Panc1 (cell line): ENCODE measurements around the gene SRGAP2C.
"Not testable (repeated sequence)": the region's sequence is repeated elsewhere in the genome, so short reads cannot be mapped to it uniquely, and the experiment has no call there.

Experiments
- POLR2AphosphoS5 ChIP-seq: IDR thresholded peaks from 2 replicates; pipeline ENCODE4 v1.6.1; 2012; ENCODE audit warnings: mild to moderate bottlenecking, low read depth, low read length, moderate library complexity
- TCF7L2 ChIP-seq: IDR thresholded peaks from 2 replicates; pipeline ENCODE4 v1.6.1; 2011; ENCODE audit warnings: mild to moderate bottlenecking, low read depth, low read length, inconsistent platforms
- TF ChIP-seq, protein P1 (sequence below): fragments of 450-650 bp; IDR thresholded peaks from 2 replicates; pipeline ENCODE4 v1.5.1; 2017; ENCODE audit warnings: mild to moderate bottlenecking
- TF ChIP-seq, protein P2 (sequence below), 2 experiments: IDR thresholded peaks; 2 replicates each; pipeline ENCODE4 v1.6.1; 2011 to 2012; ENCODE audit warnings: low read depth in 2 of 2, control low read depth in 1 of 2, low read length in 1 of 2, mild to moderate bottlenecking in 1 of 2, moderate library complexity in 1 of 2; ENCODE audit not compliant: insufficient read depth in 1 of 2

DNA sequence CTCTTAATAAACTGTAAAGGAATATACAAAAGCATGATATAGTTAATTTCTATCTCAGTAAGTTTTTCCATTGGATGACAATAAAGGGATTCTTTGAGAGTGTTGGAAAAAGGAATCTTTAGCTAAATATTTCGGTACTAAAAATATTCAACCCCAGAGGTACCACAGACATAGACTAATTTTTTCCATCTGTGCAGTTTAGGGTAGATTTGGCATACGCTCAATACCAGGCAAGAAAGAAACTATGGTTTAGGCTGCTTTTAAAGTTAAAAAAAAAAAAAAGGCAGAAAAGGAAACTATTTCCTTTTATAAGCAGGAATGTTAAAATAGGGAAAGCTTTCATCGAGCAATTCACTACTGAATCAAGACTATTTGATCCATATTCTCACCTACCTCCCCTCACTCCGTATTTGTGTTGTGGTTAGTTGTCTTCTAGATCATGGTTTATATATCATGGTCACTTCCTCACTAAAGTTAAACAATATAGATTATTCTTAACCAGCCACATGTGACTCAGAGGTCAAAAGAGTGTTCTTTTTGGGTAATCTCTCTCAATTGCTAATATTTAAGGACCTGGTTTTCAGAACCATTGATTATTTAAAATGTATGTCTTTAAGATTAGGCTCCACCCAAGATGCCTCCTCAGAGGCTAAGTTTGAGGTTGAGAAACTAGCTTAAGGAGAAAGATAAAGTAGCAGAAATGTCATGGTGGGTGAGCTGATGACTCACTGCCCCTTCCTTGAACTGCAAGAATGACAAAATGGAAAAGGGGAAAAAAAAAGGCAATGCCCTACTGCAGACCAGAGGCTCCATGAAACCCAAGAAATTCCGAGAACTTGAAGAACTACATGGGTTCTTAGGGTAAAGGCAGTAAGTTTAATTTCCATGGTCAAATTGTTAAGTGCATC is 20.7 kb upstream of the SRGAP2C start:
- TF ChIP-seq, protein P1, sequence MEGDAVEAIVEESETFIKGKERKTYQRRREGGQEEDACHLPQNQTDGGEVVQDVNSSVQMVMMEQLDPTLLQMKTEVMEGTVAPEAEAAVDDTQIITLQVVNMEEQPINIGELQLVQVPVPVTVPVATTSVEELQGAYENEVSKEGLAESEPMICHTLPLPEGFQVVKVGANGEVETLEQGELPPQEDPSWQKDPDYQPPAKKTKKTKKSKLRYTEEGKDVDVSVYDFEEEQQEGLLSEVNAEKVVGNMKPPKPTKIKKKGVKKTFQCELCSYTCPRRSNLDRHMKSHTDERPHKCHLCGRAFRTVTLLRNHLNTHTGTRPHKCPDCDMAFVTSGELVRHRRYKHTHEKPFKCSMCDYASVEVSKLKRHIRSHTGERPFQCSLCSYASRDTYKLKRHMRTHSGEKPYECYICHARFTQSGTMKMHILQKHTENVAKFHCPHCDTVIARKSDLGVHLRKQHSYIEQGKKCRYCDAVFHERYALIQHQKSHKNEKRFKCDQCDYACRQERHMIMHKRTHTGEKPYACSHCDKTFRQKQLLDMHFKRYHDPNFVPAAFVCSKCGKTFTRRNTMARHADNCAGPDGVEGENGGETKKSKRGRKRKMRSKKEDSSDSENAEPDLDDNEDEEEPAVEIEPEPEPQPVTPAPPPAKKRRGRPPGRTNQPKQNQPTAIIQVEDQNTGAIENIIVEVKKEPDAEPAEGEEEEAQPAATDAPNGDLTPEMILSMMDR = not testable (repeated sequence)
- TF ChIP-seq POLR2AphosphoS5, TCF7L2: not testable (repeated sequence)
- TF ChIP-seq, protein P2, sequence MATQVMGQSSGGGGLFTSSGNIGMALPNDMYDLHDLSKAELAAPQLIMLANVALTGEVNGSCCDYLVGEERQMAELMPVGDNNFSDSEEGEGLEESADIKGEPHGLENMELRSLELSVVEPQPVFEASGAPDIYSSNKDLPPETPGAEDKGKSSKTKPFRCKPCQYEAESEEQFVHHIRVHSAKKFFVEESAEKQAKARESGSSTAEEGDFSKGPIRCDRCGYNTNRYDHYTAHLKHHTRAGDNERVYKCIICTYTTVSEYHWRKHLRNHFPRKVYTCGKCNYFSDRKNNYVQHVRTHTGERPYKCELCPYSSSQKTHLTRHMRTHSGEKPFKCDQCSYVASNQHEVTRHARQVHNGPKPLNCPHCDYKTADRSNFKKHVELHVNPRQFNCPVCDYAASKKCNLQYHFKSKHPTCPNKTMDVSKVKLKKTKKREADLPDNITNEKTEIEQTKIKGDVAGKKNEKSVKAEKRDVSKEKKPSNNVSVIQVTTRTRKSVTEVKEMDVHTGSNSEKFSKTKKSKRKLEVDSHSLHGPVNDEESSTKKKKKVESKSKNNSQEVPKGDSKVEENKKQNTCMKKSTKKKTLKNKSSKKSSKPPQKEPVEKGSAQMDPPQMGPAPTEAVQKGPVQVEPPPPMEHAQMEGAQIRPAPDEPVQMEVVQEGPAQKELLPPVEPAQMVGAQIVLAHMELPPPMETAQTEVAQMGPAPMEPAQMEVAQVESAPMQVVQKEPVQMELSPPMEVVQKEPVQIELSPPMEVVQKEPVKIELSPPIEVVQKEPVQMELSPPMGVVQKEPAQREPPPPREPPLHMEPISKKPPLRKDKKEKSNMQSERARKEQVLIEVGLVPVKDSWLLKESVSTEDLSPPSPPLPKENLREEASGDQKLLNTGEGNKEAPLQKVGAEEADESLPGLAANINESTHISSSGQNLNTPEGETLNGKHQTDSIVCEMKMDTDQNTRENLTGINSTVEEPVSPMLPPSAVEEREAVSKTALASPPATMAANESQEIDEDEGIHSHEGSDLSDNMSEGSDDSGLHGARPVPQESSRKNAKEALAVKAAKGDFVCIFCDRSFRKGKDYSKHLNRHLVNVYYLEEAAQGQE (IDR thresholded peaks at IDR 0.05; ENCODE audit: insufficient read depth in 1 of 2, low read depth in 2 of 2, low read length in 1 of 2) = not testable (repeated sequence)
